B cell (primary cell): Measurements from ENCODE around the gene BTBD6. TPM values are rescaled to one million over a fixed set of nuclear protein-coding genes. Genes with fewer than 3 reads are reported as not detected.

ENCODE experiments used
- ATAC-seq: fragments of 200-7000 bp; cut with Tn5 transposase; one replicate; pipeline ENCODE4 v1.10.0; 2021; ENCODE audit warnings: low read depth, mild to moderate bottlenecking, moderate number of reproducible peaks, moderate library complexity
- CTCF ChIA-PET: fragments of 350-600 bp; sonication (Branson Sonifier 250); formaldehyde crosslinking; loops from one replicate; lab custom pipeline; 2021; ENCODE audit warnings: antibody characterized with exemption, inconsistent platforms; lab: Charles Lee
- POLR2A ChIA-PET: fragments of 350-600 bp; sonication (Branson Sonifier 250); formaldehyde crosslinking; loops from one replicate; lab custom pipeline; 2021; ENCODE audit warnings: antibody characterized with exemption; lab: Charles Lee
- DNase-seq: peaks from one replicate; pipeline ENCODE4 v3.0.0; 2013
- H2AFZ ChIP-seq: 2 replicates; pipeline ENCODE4 v1.6.1; 2012; ENCODE audit warnings: mild to moderate bottlenecking, low read depth, low read length; ENCODE audit not compliant: insufficient read depth, poor library complexity, severe bottlenecking
- H3K27ac ChIP-seq, 2 donors: 1 replicate in 1 of 2; 2 replicates in 1 of 2; pipeline ENCODE4 v1.5.1; 2012 to 2013; ENCODE audit warnings: low read length in 2 of 2, mild to moderate bottlenecking in 2 of 2, moderate library complexity in 1 of 2
- H3K27me3 ChIP-seq, 4 experiments: fragments of 200-600 bp in 1 of 4; sonication (generic) in 1 of 4; replicated peaks in 1 of 4; 1 replicate in 2 of 4; 2 replicates in 2 of 4; pipeline versions ENCODE4 v1.6.1 to v1.7.0; 2013 to 2016; ENCODE audit warnings: low read length in 3 of 4, mild to moderate bottlenecking in 2 of 4, mixed read lengths in 1 of 4, moderate library complexity in 1 of 4; ENCODE audit not compliant: insufficient read depth in 4 of 4, control insufficient read depth in 3 of 4; ENCODE audit errors: control extremely low read depth in 1 of 4
- H3K36me3 ChIP-seq, 2 experiments: replicated peaks in 1 of 2; 1 replicate in 1 of 2; 2 replicates in 1 of 2; pipeline versions ENCODE4 v1.6.1 to v1.7.1; 2013; ENCODE audit warnings: low read length in 1 of 2; ENCODE audit not compliant: insufficient read depth in 2 of 2, control insufficient read depth in 1 of 2; ENCODE audit errors: control extremely low read depth in 1 of 2, extremely low read depth in 1 of 2
- H3K4me1 ChIP-seq, 2 donors: fragments of 200-600 bp in 1 of 2; sonication (generic) in 1 of 2; 1 replicate in 1 of 2; 2 replicates in 1 of 2; pipeline versions ENCODE4 v1.5.1 to v1.6.1; 2013 to 2017; ENCODE audit warnings: low read length in 2 of 2; ENCODE audit not compliant: control insufficient read depth in 2 of 2, insufficient read depth in 2 of 2
- H3K4me2 ChIP-seq: replicated peaks from 2 replicates; pipeline ENCODE3; 2012; ENCODE audit warnings: mild to moderate bottlenecking, low read depth, low read length; ENCODE audit not compliant: poor library complexity, severe bottlenecking
- H3K4me3 ChIP-seq, 5 experiments: fragments of 200-600 bp in 1 of 5; sonication (generic) in 1 of 5; 1 replicate in 3 of 5; 2 replicates in 2 of 5; pipeline versions ENCODE4 v1.5.1 to v1.7.0; 2011 to 2016; ENCODE audit warnings: low read length in 4 of 5, mild to moderate bottlenecking in 4 of 5, low read depth in 2 of 5, control low read depth in 1 of 5, moderate library complexity in 1 of 5; ENCODE audit not compliant: insufficient read depth in 1 of 5; ENCODE audit errors: control extremely low read depth in 1 of 5, extremely low read depth in 1 of 5
- H3K79me2 ChIP-seq: fragments of 200-600 bp; sonication (generic); one replicate; pipeline ENCODE4 v1.6.0; 2016; ENCODE audit warnings: low read length; ENCODE audit not compliant: control insufficient read depth, insufficient read depth
- H3K9ac ChIP-seq: fragments of 200-600 bp; sonication (generic); 2 replicates; pipeline ENCODE4 v1.6.1; 2017; ENCODE audit warnings: mild to moderate bottlenecking, low read length, moderate library complexity
- H3K9me3 ChIP-seq, 3 donors: one replicate each; pipeline versions ENCODE4 v1.6.1 to v1.7.1; 2013; ENCODE audit warnings: low read length in 2 of 3; ENCODE audit not compliant: control insufficient read depth in 2 of 3, insufficient read depth in 1 of 3; ENCODE audit errors: control extremely low read depth in 1 of 3
- H4K20me1 ChIP-seq: 2 replicates; pipeline ENCODE4 v1.6.0; 2012; ENCODE audit warnings: mild to moderate bottlenecking, low read length; ENCODE audit not compliant: insufficient read depth, control insufficient read depth, poor library complexity, severe bottlenecking
- H3K27ac Mint-ChIP-seq: one replicate; pipeline ENCODE4 v1.8.0; 2021; ENCODE audit warnings: mixed read lengths
- H3K27me3 Mint-ChIP-seq: one replicate; pipeline ENCODE4 v1.8.0; 2021; ENCODE audit warnings: mixed read lengths
- H3K4me1 Mint-ChIP-seq: one replicate; pipeline ENCODE4 v1.8.0; 2021; ENCODE audit warnings: mixed read lengths
- H3K4me3 Mint-ChIP-seq: one replicate; pipeline ENCODE4 v1.8.0; 2021; ENCODE audit warnings: mixed read lengths
- H3K9me3 Mint-ChIP-seq: one replicate; pipeline ENCODE4 v1.8.0; 2022; ENCODE audit warnings: mixed read lengths; ENCODE audit not compliant: insufficient read depth
- CTCF ChIP-seq: fragments of 200-600 bp; IDR thresholded peaks from one replicate; pipeline ENCODE4 v1.8.0; 2022; ENCODE audit warnings: antibody characterized with exemption, mild to moderate bottlenecking
- EZH2 ChIP-seq: IDR thresholded peaks from 2 replicates; pipeline ENCODE4 v1.6.1; 2012; ENCODE audit warnings: borderline replicate concordance, low read depth, mild to moderate bottlenecking, moderate library complexity, low read length; ENCODE audit not compliant: insufficient read depth, poor library complexity, severe bottlenecking
- WGBS: methylation state at CpG from one replicate; pipeline ENCODE4 v1.1.5; 2013; ENCODE audit warnings: missing lambda C conversion rate; ENCODE audit not compliant: insufficient coverage; 5-methylcytosine and 5-hydroxymethylcytosine counted together
- intact Hi-C: fragments of 100-400 bp; cut with micrococcal nuclease; formaldehyde crosslinking; loops from one replicate; pipeline ENCODE4 v1.10.0; 2022
- polyA plus RNA-seq: library from polyadenylated mRNA; depleted of rRNA; stranded (reverse); fragments of >200 nt; gene quantifications from 2 replicates; pipeline ENCODE4 v1.2.3, GENCODE V29; 2012
- total RNA-seq, 2 donors: library from RNA; stranded (reverse); fragments of 120-200 nt in 1 of 2; gene quantifications; 1 replicate in 1 of 2; 2 replicates in 1 of 2; pipeline versions ENCODE4 v1.2.3 to v1.2.4, GENCODE V29; 2013 to 2022

Gene BTBD6
- total and polyA plus RNA-seq, 2 donors (not counting 1 experiment from before 2014, with no cell fraction given) = 33.4 to 36.1 TPM

- no peak for DNase-seq
- TF ChIP-seq CTCF (no peak), EZH2 (no peak)
- Mint-ChIP-seq H3K27ac (peak overlapping the region; percentile 89), H3K4me1 (peaks cover 20% of the 10 kb centered on the region), H3K9me3 (no peaks in the 10 kb centered on the region), H3K27me3 (no peaks in the 10 kb centered on the region), H3K4me3 (peak overlapping the region; percentile 87)
- intact Hi-C loops = loop anchor here (2.0 to 5.0 kb wide), 4 partner anchors 53 to 548 kb away; partner anchors contain the start of genes SIVA1 and TEX22
- Histone ChIP-seq H2AFZ (peak overlapping the region; percentile 90), H3K4me2 (peak overlapping the region; percentile 96), H3K27ac (peak overlapping the region; percentile 24 to 82), H4K20me1 (peaks cover 17% of the 10 kb centered on the region), H3K36me3 (no peaks in the 10 kb centered on the region), H3K4me3 (peak overlapping the region; percentile 55 to 78 (median 67)), H3K9me3 (no peaks in the 10 kb centered on the region), H3K9ac (peak overlapping the region; percentile 73), H3K79me2 (peaks cover 46% of the 10 kb centered on the region), H3K27me3 (no peaks in the 10 kb centered on the region), H3K4me1 (peaks cover 9 to 21% of the 10 kb centered on the region in 2 donors)
- CTCF ChIA-PET = interaction anchor here (1.8 to 2.5 kb wide), 3 partner anchors 14 to 190 kb away, joined by 6 to 12 read pairs (median 7); partner anchors contain the start of gene PACS2
- 4% methylated on average over 52 of the region's 54 CpGs for WGBS
- POLR2A ChIA-PET = interaction anchor here (0.5 to 2.5 kb wide), 5 partner anchors 14 to 238 kb away, joined by 3 to 25 read pairs (median 6); partner anchors contain the start of genes BTBD6 and PACS2
- ATAC-seq = no peak
Observed at GRCh38 chr14:105299654-105300541, 51.6 kb downstream of the BTBD6 start.

Other genes starting within 250 kb of the BTBD6 start
- 10.7 and 11.7 TPM in 2 replicates for gene CDCA4, start 227.4 kb upstream of the BTBD6 start, total RNA-seq
- 6.3 and 7.2 TPM in 2 replicates for gene CDCA4, start 227.4 kb upstream of the BTBD6 start, polyA plus RNA-seq
- gene GPR132, start 183.1 kb upstream of the BTBD6 start, total RNA-seq = 54.5 and 63.2 TPM in 2 replicates
- gene GPR132, start 183.1 kb upstream of the BTBD6 start, polyA plus RNA-seq = 38.6 and 47.8 TPM in 2 replicates
- 0.34 and 0.41 TPM in 2 replicates for gene JAG2, start 79.8 kb upstream of the BTBD6 start, total RNA-seq
- 0.27 and 0.66 TPM in 2 replicates for gene JAG2, start 79.8 kb upstream of the BTBD6 start, polyA plus RNA-seq
- 28.9 and 31.6 TPM in 2 replicates for gene NUDT14, start 67.2 kb upstream of the BTBD6 start, total RNA-seq
- 17.4 and 20.6 TPM in 2 replicates for gene NUDT14, start 67.2 kb upstream of the BTBD6 start, polyA plus RNA-seq
- gene BRF1, start 52.5 kb downstream of the BTBD6 start, total RNA-seq = 55.8 and 61.5 TPM in 2 replicates
- gene BRF1, start 52.5 kb downstream of the BTBD6 start, polyA plus RNA-seq = 24.5 and 36.0 TPM in 2 replicates
- 70.7 and 71.8 TPM in 2 replicates for gene PACS2, start 66.2 kb downstream of the BTBD6 start, total RNA-seq
- gene PACS2, start 66.2 kb downstream of the BTBD6 start, polyA plus RNA-seq = 60.6 and 65.6 TPM in 2 replicates
- gene TEX22, start 150.0 kb downstream of the BTBD6 start, total RNA-seq = 7.0 and 8.4 TPM in 2 replicates
- gene TEX22, start 150.0 kb downstream of the BTBD6 start, polyA plus RNA-seq = 0.65 and 1.7 TPM in 2 replicates
- gene MTA1, start 171.3 kb downstream of the BTBD6 start, total RNA-seq = 131 and 137 TPM in 2 replicates
- gene MTA1, start 171.3 kb downstream of the BTBD6 start, polyA plus RNA-seq = 147 and 168 TPM in 2 replicates
- gene CRIP2, start 226.3 kb downstream of the BTBD6 start, total RNA-seq = 6.0 and 9.8 TPM in 2 replicates
- 16.8 and 81.6 TPM in 2 replicates for gene CRIP2, start 226.3 kb downstream of the BTBD6 start, polyA plus RNA-seq
- gene CRIP1, start 238.4 kb downstream of the BTBD6 start, total RNA-seq = 201 and 210 TPM in 2 replicates
- gene CRIP1, start 238.4 kb downstream of the BTBD6 start, polyA plus RNA-seq = 293 and 563 TPM in 2 replicates
- 22.2 and 25.9 TPM in 2 replicates for gene TEDC1, start 242.7 kb downstream of the BTBD6 start, total RNA-seq
- gene TEDC1, start 242.7 kb downstream of the BTBD6 start, polyA plus RNA-seq = 19.7 and 25.2 TPM in 2 replicates